ENCODE results near the gene PARP15. TPM values are rescaled to one million over a fixed set of nuclear protein-coding genes. Genes with fewer than 3 reads are reported as not detected.

Gene PARP15
- total RNA-seq, 4 donors from 2014 or later = 0.39 to 2.3 (median 0.65) TPM

DNA sequence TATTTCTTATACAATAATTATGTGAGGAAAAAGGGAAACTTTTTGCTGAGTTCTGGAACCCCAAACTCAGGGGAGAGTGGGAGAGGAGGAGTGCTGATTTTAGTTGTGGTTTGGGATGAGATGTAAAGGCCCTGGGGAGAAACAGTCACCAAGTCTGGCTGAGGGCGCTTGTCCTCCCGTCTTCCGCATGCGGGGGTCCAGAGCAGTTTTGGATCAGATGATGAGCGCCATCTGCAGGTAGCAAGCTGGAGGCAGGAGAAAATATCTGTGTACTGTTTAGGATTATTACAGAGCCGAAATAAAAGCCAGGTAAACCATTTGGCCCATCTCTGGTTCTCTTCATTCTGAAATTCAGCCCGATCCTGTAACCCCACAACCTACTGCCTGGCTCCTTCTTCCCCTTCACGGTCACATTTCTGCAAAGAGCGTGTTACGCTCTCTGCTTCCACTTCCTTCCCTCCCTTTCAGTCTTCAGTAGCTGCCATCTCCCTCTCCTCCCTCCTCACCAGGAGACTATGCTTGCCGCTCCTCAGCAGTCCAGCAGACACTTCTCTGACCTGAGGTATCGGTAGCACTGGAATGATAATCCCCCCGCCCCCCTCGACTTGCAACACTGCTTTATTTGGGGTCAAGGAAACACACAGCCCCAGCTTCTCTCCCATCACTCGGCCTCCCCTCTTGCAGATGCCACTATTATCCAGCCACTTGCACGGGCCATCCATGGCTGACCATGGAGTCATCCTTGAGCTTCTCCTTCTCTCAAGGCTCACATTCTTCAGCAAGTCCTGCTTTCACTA is 101.8 kb downstream of the PARP15 start:
- TF ChIP-seq POLR2A (IDR thresholded peaks at IDR 0.05; ENCODE audit: low read depth) (no peak), POLR2AphosphoS5 (IDR thresholded peaks at IDR 0.05) (peak; percentile 15 to 56), EP300 (IDR thresholded peaks at IDR 0.05) (no peak)
- TF ChIP-seq, protein P1, sequence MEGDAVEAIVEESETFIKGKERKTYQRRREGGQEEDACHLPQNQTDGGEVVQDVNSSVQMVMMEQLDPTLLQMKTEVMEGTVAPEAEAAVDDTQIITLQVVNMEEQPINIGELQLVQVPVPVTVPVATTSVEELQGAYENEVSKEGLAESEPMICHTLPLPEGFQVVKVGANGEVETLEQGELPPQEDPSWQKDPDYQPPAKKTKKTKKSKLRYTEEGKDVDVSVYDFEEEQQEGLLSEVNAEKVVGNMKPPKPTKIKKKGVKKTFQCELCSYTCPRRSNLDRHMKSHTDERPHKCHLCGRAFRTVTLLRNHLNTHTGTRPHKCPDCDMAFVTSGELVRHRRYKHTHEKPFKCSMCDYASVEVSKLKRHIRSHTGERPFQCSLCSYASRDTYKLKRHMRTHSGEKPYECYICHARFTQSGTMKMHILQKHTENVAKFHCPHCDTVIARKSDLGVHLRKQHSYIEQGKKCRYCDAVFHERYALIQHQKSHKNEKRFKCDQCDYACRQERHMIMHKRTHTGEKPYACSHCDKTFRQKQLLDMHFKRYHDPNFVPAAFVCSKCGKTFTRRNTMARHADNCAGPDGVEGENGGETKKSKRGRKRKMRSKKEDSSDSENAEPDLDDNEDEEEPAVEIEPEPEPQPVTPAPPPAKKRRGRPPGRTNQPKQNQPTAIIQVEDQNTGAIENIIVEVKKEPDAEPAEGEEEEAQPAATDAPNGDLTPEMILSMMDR (IDR thresholded peaks at IDR 0.05) = peak; percentile 82 to 90 (median 83)
- H3K36me3 ChIP-seq = no peaks in the 10 kb centered on the region
- H3K4me1 ChIP-seq = peaks cover 20 to 46% (median 38%) of the 10 kb centered on the region in 4 donors
- intact Hi-C loops (cut with DNase I) = loop anchor here (2.0 to 5.0 kb wide), 4 partner anchors 118 to 1132 kb away; partner anchors contain the start of gene POLQ
- WGBS = 10% methylated on average over 16 of the region's 16 CpGs
- peak; percentile 98 for DNase-seq (ENCODE audit: extremely low spot score)
- no peaks in the 10 kb centered on the region for H3K9me3 ChIP-seq
- peak overlapping the region; percentile 94 to 97 (median 94) for H3K27ac ChIP-seq (replicated peaks in 1 of 4)
- H3K4me3 ChIP-seq = peak overlapping the region; percentile 91 to 94 (median 93)
- no peaks in the 10 kb centered on the region for H3K27me3 ChIP-seq

DNA sequence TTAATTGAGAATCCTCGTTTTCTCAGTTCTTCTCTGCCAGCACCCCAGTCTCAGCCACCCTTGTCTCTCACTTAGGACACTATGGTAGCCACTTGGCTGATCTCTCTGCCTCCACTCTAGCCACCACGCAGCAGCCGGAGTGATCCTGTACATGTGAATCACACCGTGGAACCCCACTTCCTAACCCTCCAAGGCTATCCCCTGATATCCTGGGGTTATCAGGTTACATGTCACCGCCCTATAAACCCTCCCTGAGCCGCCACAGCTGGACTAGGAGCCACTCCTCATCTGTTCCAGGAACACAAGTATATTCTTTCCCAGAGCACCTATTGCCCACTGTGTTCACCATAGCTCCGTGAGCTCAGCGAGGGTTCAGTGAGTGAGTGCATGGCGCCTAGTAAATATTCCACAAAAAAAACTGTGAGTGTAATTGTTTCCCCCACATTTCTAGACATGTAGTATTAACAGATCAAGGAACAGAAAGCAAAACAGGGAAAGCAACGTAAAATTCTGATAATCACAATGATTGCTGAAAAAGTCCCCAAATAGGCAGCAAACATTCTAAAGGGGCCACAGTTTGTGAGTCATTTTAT is 102.5 kb downstream of the PARP15 start:
- peaks cover 0 to 1% (median 0%) of the 10 kb centered on the region in 4 donors for H3K36me3 ChIP-seq
- no peaks in the 10 kb centered on the region for H3K9me3 ChIP-seq
- H3K27ac ChIP-seq (replicated peaks in 1 of 4) = peak overlapping the region; percentile 94 to 97 (median 94)
- 39% methylated on average over 10 of the region's 10 CpGs for WGBS
- H3K4me3 ChIP-seq = peak overlapping the region; percentile 91 to 94 (median 93)
- no peak for DNase-seq (ENCODE audit: extremely low spot score)
- H3K27me3 ChIP-seq = no peaks in the 10 kb centered on the region
- intact Hi-C loops (cut with DNase I) = loop anchor here (2.0 to 5.0 kb wide), 4 partner anchors 119 to 1133 kb away; partner anchors contain the start of gene POLQ
- TF ChIP-seq POLR2A (IDR thresholded peaks at IDR 0.05; ENCODE audit: low read depth) (no peak), EP300 (IDR thresholded peaks at IDR 0.05) (no peak), POLR2AphosphoS5 (IDR thresholded peaks at IDR 0.05) (no peak)
- TF ChIP-seq, protein P1 (IDR thresholded peaks at IDR 0.05) = no peak
- H3K4me1 ChIP-seq = peaks cover 20 to 46% (median 38%) of the 10 kb centered on the region in 4 donors

DNA sequence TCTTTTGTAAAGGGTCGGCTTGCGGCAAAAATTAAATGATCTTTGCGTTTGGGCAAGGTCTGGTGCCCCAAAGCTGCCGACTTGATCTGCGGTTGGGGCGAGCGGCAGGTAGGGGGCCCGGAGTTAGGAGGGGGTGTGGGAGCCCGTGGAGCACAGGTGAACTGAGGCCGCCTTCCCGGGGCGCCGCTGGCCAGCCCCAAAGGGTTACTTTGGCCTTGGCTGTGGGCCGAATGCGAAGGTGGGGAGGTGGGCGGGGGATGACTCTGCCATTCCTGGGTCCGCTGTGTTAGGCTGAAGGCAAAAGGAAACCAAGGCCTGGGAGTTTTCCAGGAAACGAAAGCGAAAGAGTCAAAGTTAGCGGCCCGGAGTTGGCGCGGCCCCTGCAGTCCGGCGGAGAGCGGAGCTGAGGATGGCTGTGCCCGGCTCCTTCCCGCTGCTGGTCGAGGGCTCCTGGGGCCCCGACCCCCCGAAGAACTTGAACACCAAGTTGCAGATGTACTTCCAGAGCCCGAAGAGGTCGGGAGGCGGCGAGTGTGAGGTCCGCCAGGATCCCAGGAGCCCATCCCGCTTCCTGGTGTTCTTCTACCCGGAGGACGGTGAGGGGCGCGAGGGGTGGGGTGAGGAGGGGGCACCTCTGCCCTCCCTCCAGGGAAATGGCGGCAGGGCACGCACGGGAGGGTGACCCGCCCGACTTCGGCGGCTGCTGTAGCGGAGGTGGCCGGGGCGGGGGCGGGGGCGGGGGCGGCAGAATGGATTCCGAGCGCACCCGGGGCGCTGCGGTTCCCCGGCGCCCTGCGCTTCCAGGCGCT is 103.2 kb downstream of the PARP15 start, which contains the start of gene PARP14:
TSS of gene PARP14 (plus strand) at position 365 of the 809 bp plus-strand sequence. CDS start at position 410, 45 bp downstream.
- WGBS = 3% methylated on average over 28 of the region's 63 CpGs
- H3K36me3 ChIP-seq = peaks cover 0 to 6% (median 0%) of the 10 kb centered on the region in 4 donors
- H3K4me1 ChIP-seq = peaks cover 20 to 46% (median 38%) of the 10 kb centered on the region in 4 donors
- peak within 1 kb of the TSS; percentile 94 to 97 (median 94) for H3K27ac ChIP-seq (replicated peaks in 1 of 4)
- TF ChIP-seq POLR2A (IDR thresholded peaks at IDR 0.05; ENCODE audit: low read depth) (peak; percentile 20), EP300 (IDR thresholded peaks at IDR 0.05) (no peak), POLR2AphosphoS5 (IDR thresholded peaks at IDR 0.05) (peak; percentile 61 to 70)
- TF ChIP-seq, protein P1 (IDR thresholded peaks at IDR 0.05) = peak in 1 of 3 experiments; percentile 12
- intact Hi-C loops (cut with DNase I) = no loop called here
- H3K4me3 ChIP-seq = peak within 1 kb of the TSS; percentile 91 to 94 (median 93)
- no peaks in the 10 kb centered on the region for H3K9me3 ChIP-seq
- H3K27me3 ChIP-seq = no peaks in the 10 kb centered on the region
- DNase-seq (ENCODE audit: extremely low spot score) = no peak

DNA sequence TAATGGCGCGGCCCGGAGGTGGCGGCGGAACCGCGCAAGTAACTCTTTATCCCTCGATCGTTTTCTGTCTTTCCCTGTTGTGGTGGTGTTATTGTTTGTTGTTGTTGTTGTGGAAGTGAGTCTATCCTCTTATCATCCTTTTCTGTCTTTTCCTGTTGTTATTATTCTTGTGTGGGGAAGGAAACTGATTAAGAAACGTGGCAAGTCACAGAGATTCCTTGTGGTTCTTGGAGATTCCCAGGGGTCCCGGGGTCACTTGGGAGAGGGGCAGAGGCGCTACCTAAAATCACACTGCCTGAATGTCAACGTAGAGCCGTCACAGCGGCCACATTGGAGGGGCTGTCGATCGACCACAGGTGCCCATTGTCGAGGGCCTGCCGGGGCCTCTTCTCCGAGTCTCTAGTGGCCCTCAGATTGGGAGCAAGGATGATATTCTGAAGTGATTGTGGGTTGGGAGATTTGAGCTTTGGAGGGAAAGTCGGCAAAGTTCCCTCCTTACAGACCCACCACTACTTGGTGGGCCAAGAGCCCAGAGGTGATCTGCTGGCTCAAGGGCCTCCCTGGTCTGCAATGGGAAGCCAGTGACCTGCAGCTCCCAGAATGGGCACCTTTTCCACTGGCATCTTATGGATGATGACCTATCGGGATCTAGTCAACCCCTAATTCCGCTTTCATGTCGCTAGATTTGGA is 104.0 kb downstream of the PARP15 start:
- intact Hi-C loops (cut with DNase I) = no loop called here
- no peak for DNase-seq (ENCODE audit: extremely low spot score)
- TF ChIP-seq, protein P1 (IDR thresholded peaks at IDR 0.05) = no peak
- no peak for TF ChIP-seq POLR2AphosphoS5 (IDR thresholded peaks at IDR 0.05)
- TF ChIP-seq POLR2A (IDR thresholded peaks at IDR 0.05; ENCODE audit: low read depth) = no peak
- no peak for TF ChIP-seq EP300 (IDR thresholded peaks at IDR 0.05)
- no peaks in the 10 kb centered on the region for H3K27me3 ChIP-seq
- H3K36me3 ChIP-seq = peaks cover 0 to 11% (median 0%) of the 10 kb centered on the region in 4 donors
- H3K9me3 ChIP-seq = no peaks in the 10 kb centered on the region
- 26% methylated on average over 22 of the region's 24 CpGs for WGBS
- H3K4me3 ChIP-seq = peak overlapping the region; percentile 91 to 94 (median 93)
- H3K4me1 ChIP-seq = peaks cover 20 to 46% (median 38%) of the 10 kb centered on the region in 4 donors
- peak overlapping the region; percentile 94 to 97 (median 94) for H3K27ac ChIP-seq (replicated peaks in 1 of 4)

Data from esophagus muscularis mucosa (tissue), 4 donors.